ENCODE data around the gene PRIM1. TPM values are rescaled to one million over a fixed set of nuclear protein-coding genes. Genes with fewer than 3 reads are reported as not detected.

PRIM1 gene
- total and polyA plus RNA-seq, 8 donors = 4.3 to 45.5 (median 5.7) TPM; not detected in 1

GRCh38 chr12:56720731-56721151 is 31.4 kb downstream of the PRIM1 start:
- 71 to 86% (median 82%) methylated on average over 1 of the region's 1 CpG for WGBS, 5 donors
- Histone ChIP-seq H3K27me3 (no peaks in the 10 kb centered on the region), H3K9me3 (no peaks in the 10 kb centered on the region), H3K27ac (peak overlapping the region in 4 of 5 donors; percentile 33 to 96 (median 74)), H3K4me3 (peak overlapping the region in 2 of 4 donors; percentile 20 to 72), H3K4me1 (peaks cover 66 to 89% (median 86%) of the 10 kb centered on the region in 4 donors), H3K36me3 (peaks cover 11 to 60% (median 50%) of the 10 kb centered on the region in 4 donors)
- intact Hi-C loops (cut with DNase I; ENCODE audit: low total_unique reads) = loop anchor here (10.0 kb wide), 1 partner anchor 76 kb away; the partner anchor contains the start of gene ATP5F1B
- TF ChIP-seq POLR2AphosphoS5 (IDR thresholded peaks at IDR 0.05) (no peak), POLR2A (IDR thresholded peaks at IDR 0.05) (no peak), CTCF (IDR thresholded peaks at IDR 0.05) (no peak), EP300 (IDR thresholded peaks at IDR 0.05) (no peak)
- DNase-seq = no peak

GRCh38 chr12:56719056-56719455 is 33.1 kb downstream of the PRIM1 start:
- intact Hi-C loops (cut with DNase I; ENCODE audit: low total_unique reads) = no loop called here
- H3K27ac ChIP-seq = no peak overlapping the region
- no peaks in the 10 kb centered on the region for H3K27me3 ChIP-seq
- no peaks in the 10 kb centered on the region for H3K9me3 ChIP-seq
- DNase-seq = no peak
- H3K36me3 ChIP-seq = peaks cover 16 to 76% (median 65%) of the 10 kb centered on the region in 4 donors
- H3K4me1 ChIP-seq = peaks cover 66 to 90% (median 84%) of the 10 kb centered on the region in 4 donors
- no peak for TF ChIP-seq POLR2A (IDR thresholded peaks at IDR 0.05)
- no peak for TF ChIP-seq CTCF (IDR thresholded peaks at IDR 0.05)
- no peak for TF ChIP-seq EP300 (IDR thresholded peaks at IDR 0.05)
- TF ChIP-seq POLR2AphosphoS5 (IDR thresholded peaks at IDR 0.05) = no peak
- no peak overlapping the region for H3K4me3 ChIP-seq

DNA sequence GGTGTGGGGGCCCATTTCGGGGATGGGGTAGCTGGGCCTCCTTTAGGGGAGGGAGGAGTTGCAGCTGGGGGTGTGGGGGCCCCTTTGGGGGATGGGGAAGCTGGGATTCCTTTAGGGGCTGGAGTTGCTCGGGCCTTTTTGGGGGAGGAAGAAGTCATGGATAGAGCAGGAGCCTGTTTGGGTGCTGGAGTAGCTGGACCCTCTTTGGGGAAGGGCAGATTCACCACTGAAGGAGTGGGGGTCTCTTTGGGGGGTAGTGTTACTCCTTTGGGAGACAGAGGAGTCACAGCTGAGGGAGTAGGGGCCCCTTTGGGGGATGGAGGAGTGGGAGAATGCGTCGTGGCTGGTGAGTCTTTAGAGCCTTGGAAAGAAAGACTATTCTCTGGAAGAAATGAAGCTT is 33.5 kb downstream of the PRIM1 start:
- TF ChIP-seq POLR2AphosphoS5 (IDR thresholded peaks at IDR 0.05) (no peak), EP300 (IDR thresholded peaks at IDR 0.05) (no peak), POLR2A (IDR thresholded peaks at IDR 0.05) (no peak), CTCF (IDR thresholded peaks at IDR 0.05) (no peak)

GRCh38 chr12:56718149-56718548 is 34.0 kb downstream of the PRIM1 start:
- Histone ChIP-seq H3K36me3 (peaks cover 25 to 85% (median 74%) of the 10 kb centered on the region in 4 donors), H3K4me3 (no peak overlapping the region), H3K27me3 (no peaks in the 10 kb centered on the region), H3K4me1 (peaks cover 59 to 81% (median 75%) of the 10 kb centered on the region in 4 donors), H3K9me3 (no peaks in the 10 kb centered on the region), H3K27ac (peak overlapping the region in 1 of 5 donors; percentile 34)
- TF ChIP-seq EP300 (IDR thresholded peaks at IDR 0.05) (no peak), POLR2A (IDR thresholded peaks at IDR 0.05) (no peak), POLR2AphosphoS5 (IDR thresholded peaks at IDR 0.05) (no peak), CTCF (IDR thresholded peaks at IDR 0.05) (no peak)
- 60 to 100% (median 73%) methylated on average over 1 of the region's 1 CpG for WGBS, 5 donors
- no peak for DNase-seq
- intact Hi-C loops (cut with DNase I; ENCODE audit: low total_unique reads) = no loop called here

More for the DNA sequence above, 33.5 kb downstream of the PRIM1 start:
- Histone ChIP-seq H3K4me1 (peaks cover 64 to 85% (median 79%) of the 10 kb centered on the region in 4 donors), H3K9me3 (no peaks in the 10 kb centered on the region), H3K27me3 (no peaks in the 10 kb centered on the region), H3K27ac (no peak overlapping the region), H3K36me3 (peaks cover 20 to 80% (median 69%) of the 10 kb centered on the region in 4 donors), H3K4me3 (no peak overlapping the region)
- no peak for DNase-seq
- intact Hi-C loops (cut with DNase I; ENCODE audit: low total_unique reads) = no loop called here
- 48 to 70% (median 62%) methylated on average over 4 of the region's 4 CpGs for WGBS, 5 donors

All from stomach (tissue), 9 donors.